LNCaP clone FGC (cell line): ENCODE results near the gene UQCC5.
"Not testable (repeated sequence)": the region's sequence is repeated elsewhere in the genome, so short reads cannot be mapped to it uniquely, and the experiment has no call there.

ENCODE experiments used
- DNase-seq: peaks from one replicate; pipeline ENCODE4 v3.0.0-alpha.2; 2011; ENCODE audit warnings: low read depth
- H3K4me3 ChIP-seq: 2 replicates; pipeline ENCODE4 v1.5.1; 2011; ENCODE audit warnings: mild to moderate bottlenecking, low read depth, low read length, control low read depth
- TF ChIP-seq, protein P1 (sequence below): IDR thresholded peaks from 2 replicates; pipeline ENCODE4 v1.5.1; 2012; ENCODE audit warnings: mild to moderate bottlenecking; ENCODE audit not compliant: control insufficient read depth, insufficient read depth; ENCODE audit errors: extremely low read depth

The UQCC5 gene

DNA sequence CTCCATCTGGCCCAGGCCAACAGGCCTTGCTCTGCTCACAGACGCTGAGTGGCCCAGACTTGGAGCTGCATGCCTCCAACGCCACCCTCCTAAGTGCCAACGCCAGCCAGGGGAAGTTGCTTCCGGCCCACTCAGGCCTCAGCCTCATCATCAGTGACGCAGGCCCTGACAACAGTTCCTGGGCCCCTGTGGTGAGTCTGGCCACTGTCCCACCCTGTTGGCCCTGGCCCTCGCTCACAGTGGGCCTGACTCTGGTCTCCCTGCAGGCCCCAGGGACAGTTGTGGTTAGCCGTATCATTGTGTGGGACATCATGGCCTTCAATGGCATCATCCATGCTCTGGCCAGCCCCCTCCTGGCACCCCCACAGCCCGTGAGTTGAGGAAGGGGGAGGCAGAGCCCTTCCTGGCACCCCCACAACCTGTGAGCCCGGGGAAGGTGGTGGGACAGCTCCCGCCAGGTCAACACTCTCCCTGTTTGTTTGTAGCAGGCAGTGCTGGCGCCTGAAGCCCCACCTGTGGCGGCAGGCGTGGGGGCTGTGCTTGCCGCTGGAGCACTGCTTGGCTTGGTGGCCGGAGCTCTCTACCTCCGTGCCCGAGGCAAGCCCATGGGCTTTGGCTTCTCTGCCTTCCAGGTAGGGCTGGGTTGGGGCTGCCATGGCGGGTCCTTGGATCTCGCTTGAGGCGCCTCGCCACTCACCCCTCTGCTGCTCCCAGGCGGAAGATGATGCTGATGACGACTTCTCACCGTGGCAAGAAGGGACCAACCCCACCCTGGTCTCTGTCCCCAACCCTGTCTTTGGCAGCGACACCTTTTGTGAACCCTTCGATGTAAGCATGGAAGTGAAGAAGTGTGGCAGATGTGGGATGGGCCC, 12.8 kb upstream of the UQCC5 start:
- H3K4me3 ChIP-seq: no peak overlapping the region
- TF ChIP-seq, protein P1, sequence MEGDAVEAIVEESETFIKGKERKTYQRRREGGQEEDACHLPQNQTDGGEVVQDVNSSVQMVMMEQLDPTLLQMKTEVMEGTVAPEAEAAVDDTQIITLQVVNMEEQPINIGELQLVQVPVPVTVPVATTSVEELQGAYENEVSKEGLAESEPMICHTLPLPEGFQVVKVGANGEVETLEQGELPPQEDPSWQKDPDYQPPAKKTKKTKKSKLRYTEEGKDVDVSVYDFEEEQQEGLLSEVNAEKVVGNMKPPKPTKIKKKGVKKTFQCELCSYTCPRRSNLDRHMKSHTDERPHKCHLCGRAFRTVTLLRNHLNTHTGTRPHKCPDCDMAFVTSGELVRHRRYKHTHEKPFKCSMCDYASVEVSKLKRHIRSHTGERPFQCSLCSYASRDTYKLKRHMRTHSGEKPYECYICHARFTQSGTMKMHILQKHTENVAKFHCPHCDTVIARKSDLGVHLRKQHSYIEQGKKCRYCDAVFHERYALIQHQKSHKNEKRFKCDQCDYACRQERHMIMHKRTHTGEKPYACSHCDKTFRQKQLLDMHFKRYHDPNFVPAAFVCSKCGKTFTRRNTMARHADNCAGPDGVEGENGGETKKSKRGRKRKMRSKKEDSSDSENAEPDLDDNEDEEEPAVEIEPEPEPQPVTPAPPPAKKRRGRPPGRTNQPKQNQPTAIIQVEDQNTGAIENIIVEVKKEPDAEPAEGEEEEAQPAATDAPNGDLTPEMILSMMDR: no peak

DNA sequence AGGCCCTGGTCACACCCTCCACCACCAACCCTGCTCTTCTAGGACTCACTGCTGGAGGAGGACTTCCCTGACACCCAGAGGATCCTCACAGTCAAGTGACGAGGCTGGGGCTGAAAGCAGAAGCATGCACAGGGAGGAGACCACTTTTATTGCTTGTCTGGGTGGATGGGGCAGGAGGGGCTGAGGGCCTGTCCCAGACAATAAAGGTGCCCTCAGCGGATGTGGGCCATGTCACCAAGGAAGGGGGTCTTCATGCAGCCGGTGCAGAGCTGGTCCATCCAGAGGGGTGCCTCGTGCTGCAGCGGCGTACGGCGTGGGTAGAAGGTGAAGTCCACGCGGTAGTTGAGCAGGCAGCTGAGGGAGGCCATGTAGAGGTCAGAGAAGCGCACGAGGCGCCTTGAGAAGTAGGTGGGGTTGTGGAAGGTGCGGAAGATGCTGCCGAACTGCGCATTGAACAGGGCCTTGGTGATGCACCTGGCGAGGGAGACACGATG, 12.1 kb upstream of the UQCC5 start:
- H3K4me3 ChIP-seq: no peak overlapping the region
- DNase-seq: no peak

More for the DNA sequence above, 12.8 kb upstream of the UQCC5 start:
- DNase-seq: no peak

GRCh38 chr3:52524752-52525679, 11.4 kb upstream of the UQCC5 start:
- no peak overlapping the region for H3K4me3 ChIP-seq
- peak; percentile 14 for DNase-seq
- TF ChIP-seq, protein P1: no peak

More for the DNA sequence above, 12.1 kb upstream of the UQCC5 start:
- TF ChIP-seq, protein P1: no peak

DNA sequence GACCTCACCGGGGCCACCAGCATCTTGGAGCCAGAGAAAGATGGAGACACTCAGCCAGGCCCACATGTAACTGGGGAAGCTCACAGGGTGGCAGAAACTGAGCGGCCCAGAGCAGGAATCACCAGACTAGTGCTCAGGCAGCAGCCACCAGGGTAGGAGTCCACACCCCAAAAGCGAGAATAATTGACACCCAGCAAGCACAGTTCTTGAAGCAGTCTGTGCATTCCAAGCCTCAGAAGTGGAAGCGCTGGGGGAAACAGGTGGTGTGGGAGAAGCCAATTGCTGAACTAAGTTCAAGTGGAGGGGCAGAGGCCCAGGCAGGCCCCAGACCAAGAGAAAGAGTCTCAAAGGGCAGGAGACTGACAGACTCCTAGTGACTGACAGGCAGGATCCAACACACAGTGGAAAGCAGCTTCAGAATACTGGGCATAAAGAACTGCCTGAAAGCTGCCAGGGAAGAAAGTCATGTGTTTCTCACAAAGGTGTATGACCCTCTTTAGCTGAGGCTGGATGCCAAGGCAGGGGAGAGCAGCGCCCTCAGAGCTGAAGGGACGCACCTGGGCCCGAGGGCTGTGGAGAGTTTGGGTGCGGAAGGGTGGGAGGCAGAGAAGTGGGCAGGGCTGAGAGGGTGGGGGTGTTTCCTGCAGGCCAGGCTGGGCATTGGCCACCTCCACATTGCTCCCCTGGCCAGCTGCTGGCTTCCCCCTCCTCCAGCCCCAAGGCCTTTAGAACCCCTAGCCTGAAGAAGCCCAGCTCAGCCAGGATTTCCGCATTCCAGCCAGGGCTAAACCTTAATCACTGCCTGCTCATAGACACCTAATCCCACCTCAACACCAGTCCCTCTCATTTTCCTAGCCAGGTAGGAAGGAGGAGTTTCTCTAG, 10.5 kb upstream of the UQCC5 start:
- H3K4me3 ChIP-seq: no peak overlapping the region
- TF ChIP-seq, protein P1: no peak
- no peak for DNase-seq

DNA sequence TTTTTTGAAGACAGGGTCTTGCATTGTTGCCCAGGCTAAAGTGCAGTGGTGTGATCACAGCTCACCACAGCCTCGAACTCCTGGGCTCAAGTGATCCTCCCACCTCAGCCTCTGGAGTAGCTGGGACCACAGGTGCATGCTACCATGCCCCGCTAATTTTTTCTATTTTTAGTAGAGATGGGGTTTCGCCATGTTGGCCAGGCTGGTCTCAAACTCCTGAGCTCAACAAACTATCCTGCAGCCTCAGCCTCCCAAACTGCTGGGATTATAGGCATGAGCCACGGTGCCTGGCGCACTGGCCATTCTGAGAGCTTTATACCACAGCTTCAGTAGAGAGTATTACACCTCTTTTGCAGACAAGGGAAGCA, 9.8 kb upstream of the UQCC5 start:
- H3K4me3 ChIP-seq, DNase-seq: not testable (repeated sequence)

DNA sequence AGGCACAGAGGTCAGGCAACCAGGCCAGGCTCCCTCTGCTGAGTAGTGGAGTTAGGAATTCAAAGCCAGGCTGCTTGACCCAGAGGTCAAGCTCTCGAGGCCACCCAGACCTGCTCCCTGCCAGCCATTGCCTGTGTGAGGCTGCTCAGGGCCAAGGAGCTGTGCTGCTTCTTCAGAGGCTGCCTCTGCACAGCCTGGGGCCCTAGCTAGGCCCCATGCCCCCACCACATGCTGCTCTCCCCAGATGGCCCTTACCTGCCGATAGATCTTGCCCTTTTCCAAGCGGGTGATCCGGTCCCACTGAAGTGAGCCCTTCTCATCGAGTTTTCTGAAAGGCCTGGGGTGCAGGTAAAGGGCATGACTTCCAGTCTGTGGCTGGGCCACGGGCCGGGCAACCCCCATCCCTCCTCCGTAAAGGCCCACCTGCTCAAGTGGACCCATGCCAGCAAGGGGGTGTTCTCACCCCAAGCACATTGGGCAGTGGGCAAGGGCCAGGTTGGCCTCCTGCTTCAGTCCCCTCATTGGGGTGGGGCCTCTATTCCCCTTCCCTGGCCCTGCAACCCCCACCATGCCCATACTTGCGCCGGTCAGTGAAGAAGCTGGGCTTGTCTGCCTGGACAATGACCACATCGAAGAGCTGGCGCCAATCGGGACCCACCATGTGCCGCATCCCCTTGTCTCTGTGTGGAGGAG, 9.2 kb upstream of the UQCC5 start:
- no peak overlapping the region for H3K4me3 ChIP-seq
- no peak for DNase-seq
- TF ChIP-seq, protein P1: no peak
